A549 (cell line): ENCODE results near the gene LBR. TPM values are rescaled to one million over a fixed set of nuclear protein-coding genes. Genes with fewer than 3 reads are reported as not detected.

Experiments
- ATAC-seq, 2 experiments: fragments of 200-7000 bp in 1 of 2; fragments of >200 bp in 1 of 2; cut with Nextera tagmentation in 1 of 2; cut with Tn5 transposase in 1 of 2; 3 replicates each; pipeline versions ENCODE4 v1.8.0 to v1.9.1; 2018 to 2020; ENCODE audit warnings: mild to moderate bottlenecking in 1 of 2, moderate library complexity in 1 of 2
- CTCF ChIA-PET: fragments of 300-600 bp; sonication (Branson Sonifier 250); formaldehyde crosslinking; extraction: SDS; loops from one replicate; lab custom pipeline; 2021; ENCODE audit warnings: antibody characterized with exemption, inconsistent platforms; lab: Yijun Ruan, JAX
- POLR2A ChIA-PET: fragments of 350-600 bp; formaldehyde crosslinking; extraction: SDS; loops from one replicate; lab custom pipeline; 2021; ENCODE audit warnings: antibody characterized with exemption, inconsistent platforms; lab: Yijun Ruan, JAX
- DNase-seq, 2 experiments: peaks; one replicate each; pipeline versions ENCODE4 v3.0.0 to v3.0.0-alpha.2; 2011 to 2016; ENCODE audit warnings: low read depth in 1 of 2, low spot score in 1 of 2
- FAIRE-seq: peaks from 2 replicates; lab custom pipeline; 2011; peaks lifted over from hg19 to GRCh38; lab: Jason Lieb, UNC
- H3K27ac ChIP-seq, 2 experiments: fragments of >200 bp; sonication (Bioruptor Twin); formaldehyde crosslinking; 3 replicates each; pipeline ENCODE4 v1.5.1; 2016 to 2017
- H3K4me1 ChIP-seq: fragments of >200 bp; sonication (Bioruptor Twin); formaldehyde crosslinking; 3 replicates; pipeline ENCODE4 v1.6.1; 2016
- H3K4me2 ChIP-seq: fragments of >200 bp; sonication (Bioruptor Twin); formaldehyde crosslinking; 3 replicates; pipeline ENCODE4 v1.6.1; 2016
- H3K4me3 ChIP-seq: fragments of >200 bp; sonication (Bioruptor Twin); formaldehyde crosslinking; 3 replicates; pipeline ENCODE4 v1.5.1; 2016
- H3K9me3 ChIP-seq: fragments of >200 bp; sonication (Bioruptor Twin); formaldehyde crosslinking; 3 replicates; pipeline ENCODE4 v1.6.1; 2016
- CBX8 ChIP-seq: fragments of 200-600 bp; sonication (generic); IDR thresholded peaks from 2 replicates; pipeline ENCODE4 v1.6.1; 2016
- EP300 ChIP-seq, 2 experiments: fragments of >200 bp; sonication (Bioruptor Twin); formaldehyde crosslinking; IDR thresholded peaks; 2 replicates in 1 of 2; 3 replicates in 1 of 2; pipeline ENCODE4 v1.6.1; 2016 to 2017
- ESRRA ChIP-seq: fragments of 150-350 bp; IDR thresholded peaks from 2 replicates; pipeline ENCODE4 v1.6.1; 2014; ENCODE audit warnings: mild to moderate bottlenecking, low read length, borderline replicate concordance
- FOSL2 ChIP-seq, 2 experiments: fragments of 450-650 bp in 1 of 2; fragments of >200 bp in 1 of 2; sonication (Bioruptor Twin) in 1 of 2; formaldehyde crosslinking; IDR thresholded peaks; 2 replicates each; pipeline versions ENCODE4 v1.5.0 to v1.6.1; 2016 to 2020; ENCODE audit warnings: mild to moderate bottlenecking in 1 of 2, moderate library complexity in 1 of 2
- GATA3 ChIP-seq: IDR thresholded peaks from 2 replicates; pipeline ENCODE4 v1.6.1; 2012; ENCODE audit warnings: borderline replicate concordance
- JUNB ChIP-seq: fragments of >200 bp; sonication (Bioruptor Twin); formaldehyde crosslinking; IDR thresholded peaks from 2 replicates; pipeline ENCODE4 v1.6.1; 2016
- NR3C1 ChIP-seq: fragments of >200 bp; sonication (Bioruptor Twin); formaldehyde crosslinking; IDR thresholded peaks from 3 replicates; pipeline ENCODE4 v1.6.1; 2017
- POLR2AphosphoS2 ChIP-seq: conservative IDR thresholded peaks from 2 replicates; pipeline ENCODE4 v1.6.1; 2012; ENCODE audit warnings: low read length, improper control_type of control experiment, inconsistent platforms
- RARB ChIP-seq: fragments of 250-450 bp; sonication (Bioruptor Pico); IDR thresholded peaks from 2 replicates; pipeline ENCODE4 v1.8.0; 2021; ENCODE audit warnings: mild to moderate bottlenecking, moderate library complexity
- REST ChIP-seq: fragments of 200-600 bp; sonication (generic); IDR thresholded peaks from 2 replicates; pipeline ENCODE4 v1.6.1; 2016; ENCODE audit warnings: antibody characterized with exemption, mild to moderate bottlenecking, moderate library complexity
- SREBF2 ChIP-seq: fragments of 450-650 bp; IDR thresholded peaks from 2 replicates; pipeline ENCODE4 v1.6.1; 2014; ENCODE audit warnings: mild to moderate bottlenecking, moderate library complexity
- ZNF302 ChIP-seq: fragments of 250-450 bp; sonication (Bioruptor Pico); IDR thresholded peaks from 2 replicates; pipeline ENCODE4 v1.9.0; 2021; ENCODE audit warnings: inconsistent platforms, mild to moderate bottlenecking, moderate library complexity
- WGBS: methylation state at CpG from one replicate; pipeline ENCODE4 v1.1.6; 2017; ENCODE audit errors: missing lambda C conversion rate; 5-methylcytosine and 5-hydroxymethylcytosine counted together
- polyA plus RNA-seq, 4 experiments: library from polyadenylated mRNA; depleted of rRNA in 3 of 4; stranded (reverse); fragments of >200 nt; fragmentation: RNase III in 1 of 4; extraction: RNeasy Plus Mini Kit Qiagen cat#74134 plus additional on column Dnase treatment in 1 of 4; gene quantifications; 2 replicates in 3 of 4; 3 replicates in 1 of 4; pipeline ENCODE4 v1.2.3, GENCODE V29; 2011 to 2017
- TF ChIP-seq, protein P1 (sequence below): IDR thresholded peaks from 2 replicates; pipeline ENCODE4 v1.6.1; 2012
- TF ChIP-seq, protein P2 (sequence below): IDR thresholded peaks from 2 replicates; pipeline ENCODE4 v1.6.1; 2012
- TF ChIP-seq, protein P3 (sequence below): fragments of 150-350 bp; IDR thresholded peaks from 2 replicates; pipeline ENCODE4 v1.6.1; 2014; ENCODE audit warnings: low read depth, mild to moderate bottlenecking, low read length

Gene LBR
- polyA plus RNA-seq, 2 of the 4 experiments (the other 2 are of a cell fraction), result 40.8 to 68.7 TPM

DNA sequence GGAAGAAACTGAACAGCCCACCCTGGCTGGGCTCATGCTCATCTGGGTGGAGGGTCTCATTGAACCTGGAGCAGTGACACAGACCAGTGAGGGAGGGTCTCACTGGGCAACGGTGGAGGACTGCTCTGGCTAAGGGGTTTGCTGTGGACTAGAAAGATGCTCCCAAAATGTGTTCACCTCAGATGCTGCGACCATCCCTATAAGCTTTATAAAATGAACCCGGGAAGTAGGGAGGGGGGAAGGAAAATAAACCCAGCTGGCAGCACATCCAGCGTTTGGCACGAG is 34.5 kb upstream of the LBR start (continued):
- no peak for TF ChIP-seq REST
- no peak for TF ChIP-seq CBX8

DNA sequence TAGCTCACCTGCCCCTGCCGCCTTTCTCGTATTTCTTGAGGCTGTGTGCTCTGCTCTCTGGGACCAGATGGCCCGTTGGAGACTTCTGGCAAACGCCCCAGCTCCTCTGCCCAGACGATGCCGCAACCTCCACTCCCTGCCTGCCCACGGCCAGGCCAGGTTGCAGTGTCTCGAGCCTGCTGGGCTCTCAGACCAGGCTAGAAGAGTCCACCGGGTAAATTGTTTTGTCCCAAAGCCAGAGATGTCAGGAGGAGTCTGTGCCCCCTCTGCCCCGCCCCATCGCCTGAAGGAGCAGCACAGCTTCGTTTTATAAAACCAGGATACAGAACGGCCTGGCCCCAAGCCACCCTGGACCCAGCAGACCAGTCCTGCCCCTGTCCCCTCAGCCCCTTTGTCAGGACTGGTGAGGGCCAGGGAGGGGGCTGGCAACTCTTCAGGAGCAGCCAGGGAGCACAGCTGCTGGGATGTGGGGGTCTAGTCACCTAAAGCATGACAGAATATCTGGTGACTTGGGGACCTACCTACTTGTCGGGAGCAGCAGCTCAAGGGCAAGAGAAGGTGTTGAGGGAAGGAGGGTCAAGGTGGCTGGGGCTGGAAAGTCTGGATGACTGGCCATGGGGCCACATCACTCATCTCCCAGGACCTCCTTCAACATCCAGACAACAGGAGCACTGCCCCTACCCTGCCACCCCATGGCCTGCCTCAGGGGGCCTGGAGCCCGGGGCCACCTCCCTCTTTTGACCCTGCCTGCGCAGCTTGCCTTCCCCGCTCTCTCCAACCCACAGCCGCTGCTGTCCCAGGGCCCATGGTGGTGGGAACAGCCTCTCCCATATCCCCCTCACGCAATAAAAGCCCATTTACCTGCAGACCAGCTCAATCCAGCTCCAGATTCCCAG is 33.9 kb upstream of the LBR start:
- Histone ChIP-seq H3K9me3 (no peaks in the 10 kb centered on the region), H3K4me1 (peaks cover 45% of the 10 kb centered on the region)
- no peak for DNase-seq
- POLR2A ChIA-PET, result no interaction called here
- peak in 1 of 2 experiments; percentile 17; a peak in 3 of 6 replicates for ATAC-seq
- no peak for TF ChIP-seq JUNB
- no peak for TF ChIP-seq RARB
- TF ChIP-seq EP300 (IDR thresholded peaks at IDR 0.05), result no peak
- TF ChIP-seq NR3C1, result no peak
- no peak for TF ChIP-seq FOSL2 (IDR thresholded peaks at IDR 0.05)
- TF ChIP-seq FOSL2 (CRISPR knock-in tag; IDR thresholded peaks at IDR 0.05), result no peak
- no peak for TF ChIP-seq GATA3
- TF ChIP-seq POLR2AphosphoS2, result no peak
- TF ChIP-seq, protein P1, sequence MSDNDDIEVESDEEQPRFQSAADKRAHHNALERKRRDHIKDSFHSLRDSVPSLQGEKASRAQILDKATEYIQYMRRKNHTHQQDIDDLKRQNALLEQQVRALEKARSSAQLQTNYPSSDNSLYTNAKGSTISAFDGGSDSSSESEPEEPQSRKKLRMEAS, result no peak
- TF ChIP-seq, all 56 proteins: peak for 0
- Histone ChIP-seq H3K27ac (peak overlapping the region in 1 of 2 experiments; percentile 29; a peak in 1 of 6 replicates), H3K4me3 (no peak overlapping the region), H3K4me2 (peak overlapping the region; percentile 65; the same call in 1 of the 3 replicates)
- 77% methylated on average over 19 of the region's 19 CpGs for WGBS
- FAIRE-seq, result no peak
- CTCF ChIA-PET, result interaction anchor here (0.6 to 13.1 kb wide), 8 partner anchors 11 to 513 kb away, joined by 3 to 138 read pairs (median 3); no protein-coding TSS in a partner anchor

GRCh38 chr1:225460737-225461532 is 33.1 kb upstream of the LBR start:
- no peak overlapping the region for H3K4me3 ChIP-seq
- TF ChIP-seq, protein P2, sequence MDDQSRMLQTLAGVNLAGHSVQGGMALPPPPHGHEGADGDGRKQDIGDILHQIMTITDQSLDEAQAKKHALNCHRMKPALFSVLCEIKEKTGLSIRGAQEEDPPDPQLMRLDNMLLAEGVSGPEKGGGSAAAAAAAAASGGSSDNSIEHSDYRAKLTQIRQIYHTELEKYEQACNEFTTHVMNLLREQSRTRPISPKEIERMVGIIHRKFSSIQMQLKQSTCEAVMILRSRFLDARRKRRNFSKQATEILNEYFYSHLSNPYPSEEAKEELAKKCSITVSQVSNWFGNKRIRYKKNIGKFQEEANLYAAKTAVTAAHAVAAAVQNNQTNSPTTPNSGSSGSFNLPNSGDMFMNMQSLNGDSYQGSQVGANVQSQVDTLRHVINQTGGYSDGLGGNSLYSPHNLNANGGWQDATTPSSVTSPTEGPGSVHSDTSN, result no peak
- TF ChIP-seq RARB (no peak), ESRRA (no peak), SREBF2 (no peak), GATA3 (no peak), ZNF302 (CRISPR knock-in tag) (no peak)
- TF ChIP-seq, protein P3, sequence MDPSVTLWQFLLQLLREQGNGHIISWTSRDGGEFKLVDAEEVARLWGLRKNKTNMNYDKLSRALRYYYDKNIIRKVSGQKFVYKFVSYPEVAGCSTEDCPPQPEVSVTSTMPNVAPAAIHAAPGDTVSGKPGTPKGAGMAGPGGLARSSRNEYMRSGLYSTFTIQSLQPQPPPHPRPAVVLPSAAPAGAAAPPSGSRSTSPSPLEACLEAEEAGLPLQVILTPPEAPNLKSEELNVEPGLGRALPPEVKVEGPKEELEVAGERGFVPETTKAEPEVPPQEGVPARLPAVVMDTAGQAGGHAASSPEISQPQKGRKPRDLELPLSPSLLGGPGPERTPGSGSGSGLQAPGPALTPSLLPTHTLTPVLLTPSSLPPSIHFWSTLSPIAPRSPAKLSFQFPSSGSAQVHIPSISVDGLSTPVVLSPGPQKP, result no peak

More at GRCh38 chr1:225460737-225461532, 33.1 kb upstream of the LBR start:
- DNase-seq (no peak), ATAC-seq (peak; percentile 26 to 33; a peak in 4 of 6 replicates), FAIRE-seq (no peak)
- no peaks in the 10 kb centered on the region for H3K9me3 ChIP-seq
- H3K4me1 ChIP-seq, result peaks cover 45% of the 10 kb centered on the region
- peak overlapping the region in 1 of 2 experiments; percentile 29; a peak in 1 of 6 replicates for H3K27ac ChIP-seq
- H3K4me2 ChIP-seq, result peak overlapping the region; percentile 65
- CTCF ChIA-PET, result interaction anchor here (0.5 to 13.1 kb wide), 11 partner anchors 7 to 514 kb away, joined by 3 to 138 read pairs (median 3); no protein-coding TSS in a partner anchor
- WGBS, result 61% methylated on average over 8 of the region's 8 CpGs
- POLR2A ChIA-PET, result interaction anchor here (1.0 kb wide), 1 partner anchor 316 kb away, joined by 3 read pairs; no protein-coding TSS in a partner anchor
